ENCODE measurements around the gene KIF1A. TPM values are rescaled to one million over a fixed set of nuclear protein-coding genes. Genes with fewer than 3 reads are reported as not detected.

Gene KIF1A
- total and polyA plus RNA-seq, 2 of the 8 experiments (the other 6 are each of a cell fraction or from before 2014, with no cell fraction given) = 61.3 to 281 TPM

- H2BK20ac ChIP-seq (ENCODE audit: low read length) = no peak overlapping the region
- WGBS, 2 experiments (ENCODE audit: extremely low coverage in 1 of 2, insufficient coverage in 1 of 2, insufficient read length in 1 of 2, insufficient replicate concordance in 2 of 2, low coverage in 1 of 2, low lambda C conversion rate in 2 of 2, missing lambda C conversion rate in 1 of 2) = 89% methylated on average over 15 of the region's 18 CpGs; no CpG with 5 or more reads in 1 of the 2 experiments
- no peaks in the 10 kb centered on the region for H3K9me3 ChIP-seq (ENCODE audit: insufficient read depth in 2 of 2, low read depth in 1 of 2, low read length in 1 of 2)
- no peak overlapping the region for H3K56ac ChIP-seq (replicated peaks; ENCODE audit: insufficient read length, low read depth, low read length)
- CTCF ChIA-PET (ENCODE audit: partially characterized antibody) = interaction anchor here (1.4 kb wide), 1 partner anchor 86 kb away, joined by 3 read pairs; no protein-coding TSS in a partner anchor
- FAIRE-seq = no peak
- H4K8ac ChIP-seq (ENCODE audit: extremely low read depth, insufficient read depth, low read length) = 0 out of 2 replicates have a peak overlapping the region, but pooled peaks have one; percentile 16
- H4K5ac ChIP-seq (ENCODE audit: insufficient read length, low read depth, low read length) = no peak overlapping the region
- no peak overlapping the region for H2BK12ac ChIP-seq (ENCODE audit: low read depth, low read length)
- no peak overlapping the region for H3K4ac ChIP-seq (replicated peaks; ENCODE audit: insufficient read length, low read depth, low read length)
- no peak overlapping the region for H3K4me2 ChIP-seq (ENCODE audit: insufficient read depth in 1 of 2, low read depth in 2 of 2, low read length in 2 of 2)
- no peak overlapping the region for H3K9ac ChIP-seq (replicated peaks in 1 of 4; ENCODE audit: extremely low read depth in 1 of 4, low read depth in 3 of 4, low read length in 3 of 4)
- no peaks in the 10 kb centered on the region for H3K36me3 ChIP-seq (ENCODE audit: control insufficient read depth in 2 of 4, insufficient read depth in 4 of 4, low read length in 3 of 4)
- no peaks in the 10 kb centered on the region for H3K27me3 ChIP-seq (replicated peaks in 1 of 4; ENCODE audit: control insufficient read depth in 3 of 4, extremely low read depth in 1 of 4, insufficient read depth in 3 of 4, low read length in 3 of 4)
- no peak overlapping the region for H2AFZ ChIP-seq (ENCODE audit: low read length)
- H3K23ac ChIP-seq (ENCODE audit: insufficient read length) = no peak overlapping the region
- H2BK120ac ChIP-seq (replicated peaks; ENCODE audit: low read depth, low read length) = no peak overlapping the region
- no peaks in the 10 kb centered on the region for H3K23me2 ChIP-seq (ENCODE audit: low read depth, low read length)
- POLR2A ChIA-PET (ENCODE audit: partially characterized antibody) = interaction anchor here (1.8 kb wide), 1 partner anchor 8 kb away, joined by 5 read pairs; no protein-coding TSS in a partner anchor
- H3K4me3 ChIP-seq (ENCODE audit: extremely low read depth in 1 of 4, insufficient read depth in 2 of 4, low read depth in 3 of 4, low read length in 4 of 4) = no peak overlapping the region
- H3K14ac ChIP-seq (ENCODE audit: insufficient read length) = no peak overlapping the region
- H4K20me1 ChIP-seq (replicated peaks in 1 of 2; ENCODE audit: control insufficient read depth in 1 of 2, insufficient read depth in 2 of 2, low read length in 2 of 2) = peaks cover 0 to 1% of the 10 kb centered on the region in 2 experiments
- H3K79me2 ChIP-seq (ENCODE audit: control insufficient read depth in 1 of 2, insufficient read depth in 2 of 2, low read length in 2 of 2) = no peaks in the 10 kb centered on the region
- no peak for DNase-seq (ENCODE audit: low read depth in 1 of 2, low spot score in 2 of 2)
- no peak overlapping the region for H2BK15ac ChIP-seq (ENCODE audit: low read length)
- H2BK5ac ChIP-seq (ENCODE audit: low read depth, low read length) = no peak overlapping the region
- no peak overlapping the region for H3K18ac ChIP-seq (ENCODE audit: extremely low read depth, low read length)
- no peaks in the 10 kb centered on the region; a peak in 1 of 7 replicates for H3K4me1 ChIP-seq (replicated peaks in 1 of 4; ENCODE audit: control insufficient read depth in 3 of 4, insufficient read depth in 4 of 4, low read length in 3 of 4)
- H3K27ac ChIP-seq (ENCODE audit: low read depth, low read length) = no peak overlapping the region
- no peak overlapping the region for H4K91ac ChIP-seq (replicated peaks; ENCODE audit: insufficient read length, low read length)
- H2AK5ac ChIP-seq (ENCODE audit: low read depth, low read length) = no peak overlapping the region
- no peaks in the 10 kb centered on the region for H3K79me1 ChIP-seq (ENCODE audit: low read depth, low read length)
- TF ChIP-seq TEAD4 (IDR thresholded peaks at IDR 0.05; ENCODE audit: low read depth, low read length) (no peak), SP4 (IDR thresholded peaks at IDR 0.05; ENCODE audit: low read length) (no peak), CEBPB (IDR thresholded peaks at IDR 0.05; ENCODE audit: low read depth, low read length) (no peak), RAD21 (IDR thresholded peaks at IDR 0.05 in 1 of 2, conservative IDR thresholded peaks at IDR 0.05 in 1 of 2; ENCODE audit: low read depth in 2 of 2, low read length in 2 of 2) (no peak), YY1 (IDR thresholded peaks at IDR 0.05; ENCODE audit: low read depth, low read length) (no peak), CTBP2 (IDR thresholded peaks at IDR 0.05; ENCODE audit: borderline replicate concordance, insufficient read depth, insufficient read length, low read length) (no peak), TAF1 (IDR thresholded peaks at IDR 0.05; ENCODE audit: low read depth, low read length) (no peak), ASH2L (IDR thresholded peaks at IDR 0.05; ENCODE audit: low read length) (no peak)
- TF ChIP-seq, protein P1, sequence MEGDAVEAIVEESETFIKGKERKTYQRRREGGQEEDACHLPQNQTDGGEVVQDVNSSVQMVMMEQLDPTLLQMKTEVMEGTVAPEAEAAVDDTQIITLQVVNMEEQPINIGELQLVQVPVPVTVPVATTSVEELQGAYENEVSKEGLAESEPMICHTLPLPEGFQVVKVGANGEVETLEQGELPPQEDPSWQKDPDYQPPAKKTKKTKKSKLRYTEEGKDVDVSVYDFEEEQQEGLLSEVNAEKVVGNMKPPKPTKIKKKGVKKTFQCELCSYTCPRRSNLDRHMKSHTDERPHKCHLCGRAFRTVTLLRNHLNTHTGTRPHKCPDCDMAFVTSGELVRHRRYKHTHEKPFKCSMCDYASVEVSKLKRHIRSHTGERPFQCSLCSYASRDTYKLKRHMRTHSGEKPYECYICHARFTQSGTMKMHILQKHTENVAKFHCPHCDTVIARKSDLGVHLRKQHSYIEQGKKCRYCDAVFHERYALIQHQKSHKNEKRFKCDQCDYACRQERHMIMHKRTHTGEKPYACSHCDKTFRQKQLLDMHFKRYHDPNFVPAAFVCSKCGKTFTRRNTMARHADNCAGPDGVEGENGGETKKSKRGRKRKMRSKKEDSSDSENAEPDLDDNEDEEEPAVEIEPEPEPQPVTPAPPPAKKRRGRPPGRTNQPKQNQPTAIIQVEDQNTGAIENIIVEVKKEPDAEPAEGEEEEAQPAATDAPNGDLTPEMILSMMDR (IDR thresholded peaks at IDR 0.05; ENCODE audit: control extremely low read depth in 1 of 3, insufficient read depth in 1 of 3, low read depth in 1 of 3, low read length in 3 of 3) = no peak
These were observed 116.3 kb downstream of the KIF1A start for GRCh38 chr2:240703417-240704341.
